Measurements from ENCODE around the gene TSHZ1. TPM values are rescaled to one million over a fixed set of nuclear protein-coding genes. Genes with fewer than 3 reads are reported as not detected.

The TSHZ1 gene
- total RNA-seq, 1 donor from 2014 or later: 17.0 TPM

GRCh38 chr18:75206452-75207309 lies 3.9 kb upstream of the TSHZ1 start:
- ATAC-seq (no peak), DNase-seq (no peak)
- intact Hi-C loops (cut with DNase I): no loop called here
- no peaks in the 10 kb centered on the region for H3K27me3 ChIP-seq (ENCODE audit: low read depth)
- TF ChIP-seq CTCF (IDR thresholded peaks at IDR 0.05): no peak
- peaks cover 5% of the 10 kb centered on the region for H3K36me3 ChIP-seq
- peaks cover 43% of the 10 kb centered on the region for H3K4me1 ChIP-seq
- H3K9me3 ChIP-seq: no peaks in the 10 kb centered on the region
- H3K4me3 ChIP-seq: peak overlapping the region; percentile 96
- peak overlapping the region; percentile 42 for H3K27ac ChIP-seq

- no peaks in the 10 kb centered on the region for H3K9me3 ChIP-seq
- DNase-seq (no peak), ATAC-seq (peak in 1 of 2 donors; percentile 0)
- peaks cover 44% of the 10 kb centered on the region for H3K4me1 ChIP-seq
- no peaks in the 10 kb centered on the region for H3K27me3 ChIP-seq (ENCODE audit: low read depth)
- TF ChIP-seq CTCF (IDR thresholded peaks at IDR 0.05): no peak
- peak overlapping the region; percentile 96 for H3K4me3 ChIP-seq
- peak overlapping the region; percentile 99 for H3K27ac ChIP-seq
- intact Hi-C loops (cut with DNase I): no loop called here
- no peaks in the 10 kb centered on the region for H3K36me3 ChIP-seq
Measured at GRCh38 chr18:75207310-75208154, 3.1 kb upstream of the TSHZ1 start.

DNA sequence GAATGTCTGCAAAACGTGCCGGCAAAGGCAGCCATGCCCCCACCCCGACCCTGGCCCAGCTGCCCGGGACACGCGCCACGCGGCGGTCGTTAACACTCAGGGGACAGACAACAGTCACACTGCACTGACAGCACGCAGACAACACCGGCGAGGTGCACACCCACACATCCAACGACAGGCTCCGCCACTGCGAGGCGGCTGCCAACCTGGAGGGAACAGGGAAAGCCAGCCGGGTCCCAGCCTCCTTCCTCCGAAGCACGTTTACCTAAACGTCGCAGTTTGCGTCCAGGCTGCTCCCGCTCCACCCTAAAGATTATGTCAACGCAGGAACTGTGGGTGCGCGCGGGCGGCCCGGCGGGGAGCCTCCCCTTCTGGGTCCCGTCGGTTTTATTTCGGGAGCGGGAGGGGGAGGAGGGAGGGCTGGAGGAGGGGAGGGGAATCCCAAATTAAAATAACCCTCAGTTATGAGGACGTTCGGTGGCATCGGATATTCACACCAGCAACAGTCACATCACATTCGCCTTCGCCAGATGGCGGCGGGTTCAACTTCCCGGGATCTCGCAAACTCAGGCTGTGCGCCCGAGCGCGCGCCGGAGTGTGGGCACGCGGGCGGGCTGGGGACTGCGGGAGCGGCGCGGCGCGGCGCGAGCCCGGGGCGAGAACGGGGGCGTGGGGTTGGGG lies 2.3 kb upstream of the TSHZ1 start:
- peak; percentile 72 for DNase-seq
- no peak for TF ChIP-seq CTCF (IDR thresholded peaks at IDR 0.05)
- H3K36me3 ChIP-seq: no peaks in the 10 kb centered on the region
- peak overlapping the region; percentile 96 for H3K4me3 ChIP-seq
- peak; percentile 30 to 38 for ATAC-seq
- peak overlapping the region; percentile 99 for H3K27ac ChIP-seq
- H3K27me3 ChIP-seq (ENCODE audit: low read depth): no peaks in the 10 kb centered on the region
- H3K9me3 ChIP-seq: no peaks in the 10 kb centered on the region
- intact Hi-C loops (cut with DNase I): no loop called here
- H3K4me1 ChIP-seq: peaks cover 52% of the 10 kb centered on the region

- no peaks in the 10 kb centered on the region for H3K27me3 ChIP-seq (ENCODE audit: low read depth)
- ATAC-seq (peak in 1 of 2 donors; percentile 13), DNase-seq (no peak)
- H3K9me3 ChIP-seq: no peaks in the 10 kb centered on the region
- peak overlapping the region; percentile 99 for H3K27ac ChIP-seq
- H3K4me3 ChIP-seq: peak overlapping the region; percentile 96
- peaks cover 57% of the 10 kb centered on the region for H3K4me1 ChIP-seq
- intact Hi-C loops (cut with DNase I): no loop called here
- no peak for TF ChIP-seq CTCF (IDR thresholded peaks at IDR 0.05)
- no peaks in the 10 kb centered on the region for H3K36me3 ChIP-seq
Measured at GRCh38 chr18:75208836-75209128, 1.8 kb upstream of the TSHZ1 start.
